Measurements from ENCODE around the gene SLC7A1. TPM values are rescaled to one million over a fixed set of nuclear protein-coding genes. Genes with fewer than 3 reads are reported as not detected.

SLC7A1 gene
- total RNA-seq, 2 donors from 2014 or later, result 19.1 to 35.3 TPM

DNA sequence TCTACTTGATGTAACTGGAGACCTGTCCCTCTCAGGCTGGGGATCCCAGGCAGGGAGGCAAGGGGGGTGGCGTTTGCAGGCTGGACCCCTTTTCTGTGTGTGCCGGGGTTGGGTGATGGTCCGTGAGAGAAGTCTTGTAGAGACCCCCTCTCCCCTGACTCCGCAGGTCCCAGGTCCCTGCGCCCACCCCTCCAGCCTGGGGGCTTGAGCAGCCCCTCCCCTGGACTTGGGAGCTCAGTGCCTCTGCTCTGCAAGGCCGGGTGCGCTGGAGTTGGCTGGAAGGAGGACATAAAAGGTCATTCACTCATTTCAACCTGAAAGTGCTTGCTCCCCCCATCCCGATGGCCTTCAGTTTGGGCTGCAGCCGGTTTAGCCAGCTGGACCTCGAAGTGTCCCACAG lies 89.5 kb downstream of the SLC7A1 start:
- Histone ChIP-seq H3K9me3 (no peaks in the 10 kb centered on the region), H3K27ac (no peak overlapping the region), H3K36me3 (no peaks in the 10 kb centered on the region), H3K27me3 (replicated peaks; ENCODE audit: insufficient read depth) (no peaks in the 10 kb centered on the region), H3K4me3 (no peak overlapping the region), H3K4me1 (replicated peaks) (no peaks in the 10 kb centered on the region)
- WGBS, result 77% methylated on average over 8 of the region's 10 CpGs
- DNase-seq (ENCODE audit: low spot score), result no peak
- TF ChIP-seq POLR2A (IDR thresholded peaks at IDR 0.05) (no peak), POLR2AphosphoS5 (IDR thresholded peaks at IDR 0.05) (no peak)
- TF ChIP-seq, protein P1, sequence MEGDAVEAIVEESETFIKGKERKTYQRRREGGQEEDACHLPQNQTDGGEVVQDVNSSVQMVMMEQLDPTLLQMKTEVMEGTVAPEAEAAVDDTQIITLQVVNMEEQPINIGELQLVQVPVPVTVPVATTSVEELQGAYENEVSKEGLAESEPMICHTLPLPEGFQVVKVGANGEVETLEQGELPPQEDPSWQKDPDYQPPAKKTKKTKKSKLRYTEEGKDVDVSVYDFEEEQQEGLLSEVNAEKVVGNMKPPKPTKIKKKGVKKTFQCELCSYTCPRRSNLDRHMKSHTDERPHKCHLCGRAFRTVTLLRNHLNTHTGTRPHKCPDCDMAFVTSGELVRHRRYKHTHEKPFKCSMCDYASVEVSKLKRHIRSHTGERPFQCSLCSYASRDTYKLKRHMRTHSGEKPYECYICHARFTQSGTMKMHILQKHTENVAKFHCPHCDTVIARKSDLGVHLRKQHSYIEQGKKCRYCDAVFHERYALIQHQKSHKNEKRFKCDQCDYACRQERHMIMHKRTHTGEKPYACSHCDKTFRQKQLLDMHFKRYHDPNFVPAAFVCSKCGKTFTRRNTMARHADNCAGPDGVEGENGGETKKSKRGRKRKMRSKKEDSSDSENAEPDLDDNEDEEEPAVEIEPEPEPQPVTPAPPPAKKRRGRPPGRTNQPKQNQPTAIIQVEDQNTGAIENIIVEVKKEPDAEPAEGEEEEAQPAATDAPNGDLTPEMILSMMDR (IDR thresholded peaks at IDR 0.05), result no peak
- intact Hi-C loops (cut with DNase I), result no loop called here

DNA sequence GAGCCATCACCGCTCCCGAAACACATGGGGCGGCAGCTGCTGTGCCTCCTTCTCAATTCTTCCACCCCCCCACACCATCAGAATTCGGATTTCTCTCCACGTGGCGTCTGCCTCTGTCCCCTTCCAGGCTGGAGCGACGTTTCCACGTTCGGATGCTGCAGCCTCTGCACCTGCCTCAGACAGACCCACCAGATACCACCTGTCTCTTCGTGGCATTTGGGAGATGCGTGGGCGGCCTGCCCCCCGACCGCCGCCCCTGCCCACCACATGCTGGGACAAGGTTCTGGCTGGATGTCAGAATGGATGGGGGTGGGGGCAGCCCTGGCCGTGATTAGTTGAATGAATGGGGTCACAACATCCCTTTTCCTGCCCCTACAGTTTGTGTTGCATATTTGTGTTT lies 90.0 kb downstream of the SLC7A1 start:
- Histone ChIP-seq H3K4me3 (no peak overlapping the region), H3K4me1 (replicated peaks) (no peaks in the 10 kb centered on the region), H3K27ac (no peak overlapping the region), H3K9me3 (no peaks in the 10 kb centered on the region), H3K27me3 (replicated peaks; ENCODE audit: insufficient read depth) (no peaks in the 10 kb centered on the region), H3K36me3 (no peaks in the 10 kb centered on the region)
- intact Hi-C loops (cut with DNase I), result no loop called here
- DNase-seq (ENCODE audit: low spot score), result no peak
- TF ChIP-seq POLR2A (IDR thresholded peaks at IDR 0.05), result no peak
- no peak for TF ChIP-seq POLR2AphosphoS5 (IDR thresholded peaks at IDR 0.05)
- TF ChIP-seq, protein P1 (IDR thresholded peaks at IDR 0.05), result no peak
- 70% methylated on average over 17 of the region's 17 CpGs for WGBS

DNA sequence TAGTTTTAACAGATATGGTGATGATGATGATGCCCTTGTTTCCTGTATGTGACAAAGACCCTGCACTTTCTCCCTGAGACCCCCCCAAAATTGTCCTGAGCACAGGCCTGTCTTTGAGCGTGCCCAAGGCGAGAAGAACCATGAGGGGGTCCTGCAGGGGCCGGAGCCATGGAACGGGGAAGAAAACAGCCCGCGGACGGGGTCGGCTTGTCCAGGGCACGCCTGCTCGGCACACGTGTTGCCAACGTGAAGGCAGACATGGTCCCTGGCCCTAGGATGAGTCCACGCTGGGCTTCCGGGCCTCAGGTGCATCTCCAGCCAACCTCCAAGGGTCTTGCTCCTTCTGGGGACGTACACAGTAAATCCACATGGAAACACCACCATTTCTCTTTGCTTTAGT lies 90.8 kb downstream of the SLC7A1 start:
- 94% methylated on average over 15 of the region's 15 CpGs for WGBS
- no peaks in the 10 kb centered on the region for H3K9me3 ChIP-seq
- no peak overlapping the region for H3K27ac ChIP-seq
- no peaks in the 10 kb centered on the region for H3K36me3 ChIP-seq
- intact Hi-C loops (cut with DNase I), result no loop called here
- no peaks in the 10 kb centered on the region for H3K27me3 ChIP-seq (replicated peaks; ENCODE audit: insufficient read depth)
- TF ChIP-seq POLR2AphosphoS5 (IDR thresholded peaks at IDR 0.05), result no peak
- no peak for TF ChIP-seq POLR2A (IDR thresholded peaks at IDR 0.05)
- TF ChIP-seq, protein P1 (IDR thresholded peaks at IDR 0.05), result no peak
- DNase-seq (ENCODE audit: low spot score), result no peak
- H3K4me1 ChIP-seq (replicated peaks), result no peaks in the 10 kb centered on the region
- no peak overlapping the region for H3K4me3 ChIP-seq

DNA sequence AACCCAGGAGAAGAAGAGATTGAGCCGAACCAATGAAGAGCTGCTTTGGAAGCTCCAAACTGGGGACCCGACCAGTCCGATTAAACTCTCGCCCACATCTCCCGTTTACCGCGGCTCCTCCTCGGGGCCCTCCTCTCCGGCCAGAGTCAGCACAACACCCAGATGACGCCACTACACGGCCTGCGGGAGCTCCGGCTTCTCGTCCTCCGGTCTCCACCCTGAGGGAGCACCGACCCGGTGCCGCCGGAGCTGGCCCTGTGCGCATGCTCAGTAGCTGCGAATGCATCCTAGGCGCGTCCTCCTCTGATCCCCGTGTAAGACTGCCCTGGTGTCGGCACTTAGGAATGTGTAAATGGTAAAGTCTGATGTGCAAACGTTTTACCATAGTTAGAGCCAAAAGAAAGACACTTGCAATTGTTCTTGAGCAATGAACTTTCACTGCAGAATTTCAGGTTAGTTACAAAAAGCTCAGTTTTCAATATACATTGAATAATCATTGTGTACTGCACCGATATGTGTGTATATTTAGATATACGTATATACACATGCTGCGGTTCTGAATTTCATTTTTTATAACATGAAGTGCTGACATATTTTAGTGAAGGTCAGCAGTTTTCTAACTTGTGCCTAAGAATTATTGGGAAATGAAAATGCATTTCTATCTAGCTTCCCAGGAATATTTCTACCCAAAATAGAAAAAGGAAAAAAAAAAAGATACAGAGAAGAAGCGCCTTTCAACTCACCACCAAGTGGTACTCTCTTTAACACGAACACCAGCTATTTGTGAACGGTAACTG lies 92.2 kb downstream of the SLC7A1 start:
- Histone ChIP-seq H3K27me3 (replicated peaks; ENCODE audit: insufficient read depth) (no peaks in the 10 kb centered on the region), H3K4me1 (replicated peaks) (no peaks in the 10 kb centered on the region), H3K27ac (no peak overlapping the region), H3K36me3 (no peaks in the 10 kb centered on the region), H3K4me3 (no peak overlapping the region), H3K9me3 (no peaks in the 10 kb centered on the region)
- TF ChIP-seq, protein P1 (IDR thresholded peaks at IDR 0.05), result no peak
- no peak for TF ChIP-seq POLR2AphosphoS5 (IDR thresholded peaks at IDR 0.05)
- TF ChIP-seq POLR2A (IDR thresholded peaks at IDR 0.05), result no peak
- no peak for DNase-seq (ENCODE audit: low spot score)
- intact Hi-C loops (cut with DNase I), result no loop called here
- 46% methylated on average over 32 of the region's 32 CpGs for WGBS

DNA sequence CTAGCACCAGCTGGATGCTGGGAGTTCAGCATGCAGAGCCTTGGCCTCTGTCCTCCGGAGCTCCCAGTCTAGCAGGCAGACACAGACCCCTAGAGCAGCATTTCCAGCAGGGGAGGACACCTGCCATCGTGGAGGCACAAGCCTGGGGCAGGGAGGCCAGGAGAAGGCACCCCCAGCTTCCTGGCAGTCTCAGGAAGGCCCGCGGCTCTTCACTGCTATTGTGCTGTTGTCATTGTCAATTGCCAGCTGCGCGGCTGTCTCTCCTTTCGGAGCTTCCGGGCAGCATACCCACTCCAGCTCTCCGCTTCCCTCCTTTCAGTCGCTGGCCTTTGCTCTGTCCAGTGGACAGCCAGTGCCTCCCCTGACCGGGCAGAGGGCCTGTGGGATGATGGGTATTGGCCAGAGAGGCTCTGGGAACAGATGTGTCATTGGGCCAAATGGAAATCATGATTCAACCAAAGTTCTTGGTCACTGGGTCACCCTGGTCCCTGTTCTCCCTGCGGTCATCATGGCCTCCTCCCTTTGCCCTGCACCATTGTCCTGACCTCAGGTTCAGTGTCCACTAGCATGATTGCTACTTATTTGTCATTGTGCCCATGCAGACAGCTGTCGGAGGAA lies 93.0 kb downstream of the SLC7A1 start:
- no peak for DNase-seq (ENCODE audit: low spot score)
- no peaks in the 10 kb centered on the region for H3K9me3 ChIP-seq
- H3K27me3 ChIP-seq (replicated peaks; ENCODE audit: insufficient read depth), result no peaks in the 10 kb centered on the region
- TF ChIP-seq POLR2A (IDR thresholded peaks at IDR 0.05), result no peak
- TF ChIP-seq, protein P1 (IDR thresholded peaks at IDR 0.05), result no peak
- TF ChIP-seq POLR2AphosphoS5 (IDR thresholded peaks at IDR 0.05), result no peak
- intact Hi-C loops (cut with DNase I), result no loop called here
- WGBS, result 95% methylated on average over 13 of the region's 13 CpGs
- H3K4me1 ChIP-seq (replicated peaks), result no peaks in the 10 kb centered on the region
- no peak overlapping the region for H3K4me3 ChIP-seq
- no peaks in the 10 kb centered on the region for H3K36me3 ChIP-seq
- no peak overlapping the region for H3K27ac ChIP-seq
